Uterus (tissue), 4 donors: ENCODE data around the gene GNA14. TPM values are rescaled to one million over a fixed set of nuclear protein-coding genes. Genes with fewer than 3 reads are reported as not detected.
A peak's percentile ranks its signal among the peaks of the same experiment; 100 is the strongest.

Experiments used
- DNase-seq, 2 donors: peaks; one replicate each; pipeline ENCODE4 v3.0.0-alpha.2; 2019 to 2020
- H3K27ac ChIP-seq, 2 donors: fragments of 200-600 bp; sonication (generic); 1 replicate in 1 of 2; 2 replicates in 1 of 2; pipeline ENCODE4 v1.5.1; 2016 to 2018
- H3K27me3 ChIP-seq, 2 donors: fragments of 200-600 bp; sonication (generic); one replicate each; pipeline ENCODE4 v1.5.1; 2018 to 2019; ENCODE audit warnings: control low read depth in 1 of 2
- H3K36me3 ChIP-seq, 2 donors: fragments of 200-600 bp; sonication (generic); one replicate each; pipeline ENCODE4 v1.5.1; 2019; ENCODE audit warnings: control low read depth in 1 of 2
- H3K4me1 ChIP-seq, 2 donors: fragments of 200-600 bp; sonication (generic); one replicate each; pipeline ENCODE4 v1.5.1; 2018 to 2019; ENCODE audit warnings: control low read depth in 1 of 2
- H3K4me3 ChIP-seq, 2 donors: fragments of 200-600 bp; sonication (generic); 1 replicate in 1 of 2; 2 replicates in 1 of 2; pipeline ENCODE4 v1.5.1; 2018 to 2019; ENCODE audit warnings: mild to moderate bottlenecking in 1 of 2
- H3K9me3 ChIP-seq, 2 donors: fragments of 200-600 bp; sonication (generic); one replicate each; pipeline ENCODE4 v1.5.1; 2019; ENCODE audit warnings: control low read depth in 1 of 2
- POLR2A ChIP-seq, 2 donors: fragments of 450-650 bp; IDR thresholded peaks; one replicate each; pipeline ENCODE4 v1.6.1; 2016; ENCODE audit warnings: antibody characterized with exemption in 2 of 2, mild to moderate bottlenecking in 1 of 2, moderate library complexity in 1 of 2
- intact Hi-C: fragments of 100-400 bp; cut with DNase I; formaldehyde crosslinking; loops from one replicate; pipeline ENCODE4 v1.15.1; 2023; ENCODE audit warnings: low total_unique reads
- total RNA-seq, 4 donors: library from RNA; depleted of rRNA in 3 of 4; stranded (reverse); fragments of >200 nt in 3 of 4; gene quantifications; one replicate each; pipeline versions ENCODE4 v1.1.0 to v1.2.4, GENCODE V29; 2014 to 2023
- TF ChIP-seq, protein P1 (sequence below), 4 experiments: fragments of 200-600 bp in 2 of 4; fragments of 450-650 bp in 2 of 4; sonication (generic) in 2 of 4; IDR thresholded peaks; one replicate each; pipeline ENCODE4 v1.5.1; 2016 to 2019; ENCODE audit warnings: antibody characterized with exemption in 4 of 4, mild to moderate bottlenecking in 2 of 4, moderate library complexity in 1 of 4
- donor health status: DM: yes; HTN: yes; CAD: no.

GNA14 gene
- total RNA-seq, 4 donors from 2014 or later, result 11.3 to 23.6 (median 16.2) TPM

- no peaks in the 10 kb centered on the region for H3K9me3 ChIP-seq
- no peak for DNase-seq
- TF ChIP-seq, protein P1, sequence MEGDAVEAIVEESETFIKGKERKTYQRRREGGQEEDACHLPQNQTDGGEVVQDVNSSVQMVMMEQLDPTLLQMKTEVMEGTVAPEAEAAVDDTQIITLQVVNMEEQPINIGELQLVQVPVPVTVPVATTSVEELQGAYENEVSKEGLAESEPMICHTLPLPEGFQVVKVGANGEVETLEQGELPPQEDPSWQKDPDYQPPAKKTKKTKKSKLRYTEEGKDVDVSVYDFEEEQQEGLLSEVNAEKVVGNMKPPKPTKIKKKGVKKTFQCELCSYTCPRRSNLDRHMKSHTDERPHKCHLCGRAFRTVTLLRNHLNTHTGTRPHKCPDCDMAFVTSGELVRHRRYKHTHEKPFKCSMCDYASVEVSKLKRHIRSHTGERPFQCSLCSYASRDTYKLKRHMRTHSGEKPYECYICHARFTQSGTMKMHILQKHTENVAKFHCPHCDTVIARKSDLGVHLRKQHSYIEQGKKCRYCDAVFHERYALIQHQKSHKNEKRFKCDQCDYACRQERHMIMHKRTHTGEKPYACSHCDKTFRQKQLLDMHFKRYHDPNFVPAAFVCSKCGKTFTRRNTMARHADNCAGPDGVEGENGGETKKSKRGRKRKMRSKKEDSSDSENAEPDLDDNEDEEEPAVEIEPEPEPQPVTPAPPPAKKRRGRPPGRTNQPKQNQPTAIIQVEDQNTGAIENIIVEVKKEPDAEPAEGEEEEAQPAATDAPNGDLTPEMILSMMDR (IDR thresholded peaks at IDR 0.05), result no peak
- no peak for TF ChIP-seq POLR2A (IDR thresholded peaks at IDR 0.05)
- H3K4me3 ChIP-seq, result no peak overlapping the region
- peak overlapping the region; percentile 20 to 40 for H3K27ac ChIP-seq
- H3K36me3 ChIP-seq, result no peaks in the 10 kb centered on the region
- intact Hi-C loops, result no loop called here
- H3K4me1 ChIP-seq, result peaks cover 0 to 9% of the 10 kb centered on the region in 2 donors
- H3K27me3 ChIP-seq, result no peaks in the 10 kb centered on the region
These were observed 65.1 kb downstream of the GNA14 start for GRCh38 chr9:77582961-77583576.

DNA sequence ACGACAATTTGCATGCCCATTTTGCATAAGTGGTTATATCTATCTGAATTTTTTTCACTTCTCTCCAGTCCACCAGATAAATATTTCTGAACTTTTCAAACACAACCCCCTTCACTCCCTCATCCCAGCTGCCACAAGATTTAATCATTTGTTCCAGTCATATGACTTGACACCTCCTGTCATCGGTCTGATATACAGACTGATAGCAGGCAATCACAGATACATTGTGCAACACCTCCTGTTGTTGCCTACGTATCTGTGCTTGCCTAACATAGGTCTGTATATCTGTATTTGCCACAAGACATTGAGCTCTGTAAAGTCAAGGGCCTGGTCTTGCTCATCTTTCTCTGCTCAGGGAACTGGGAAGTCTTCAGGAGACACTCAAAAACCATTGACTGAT lies 65.6 kb downstream of the GNA14 start:
- TF ChIP-seq, protein P1 (IDR thresholded peaks at IDR 0.05), result no peak
- no peak for TF ChIP-seq POLR2A (IDR thresholded peaks at IDR 0.05)
- Histone ChIP-seq H3K36me3 (no peaks in the 10 kb centered on the region), H3K4me1 (peaks cover 0 to 9% of the 10 kb centered on the region in 2 donors), H3K4me3 (no peak overlapping the region), H3K27me3 (no peaks in the 10 kb centered on the region), H3K27ac (peak overlapping the region; percentile 20 to 40), H3K9me3 (no peaks in the 10 kb centered on the region)
- no peak for DNase-seq
- intact Hi-C loops, result no loop called here

GRCh38 chr9:77575785-77576184 lies 72.3 kb downstream of the GNA14 start:
- TF ChIP-seq, protein P1 (IDR thresholded peaks at IDR 0.05), result no peak
- no peak for TF ChIP-seq POLR2A (IDR thresholded peaks at IDR 0.05)
- Histone ChIP-seq H3K27me3 (no peaks in the 10 kb centered on the region), H3K4me3 (no peak overlapping the region), H3K27ac (no peak overlapping the region), H3K4me1 (no peaks in the 10 kb centered on the region), H3K36me3 (no peaks in the 10 kb centered on the region), H3K9me3 (no peaks in the 10 kb centered on the region)
- DNase-seq, result no peak
- intact Hi-C loops, result no loop called here

- Histone ChIP-seq H3K36me3 (no peaks in the 10 kb centered on the region), H3K9me3 (no peaks in the 10 kb centered on the region), H3K27ac (no peak overlapping the region), H3K27me3 (no peaks in the 10 kb centered on the region), H3K4me3 (no peak overlapping the region), H3K4me1 (no peaks in the 10 kb centered on the region)
- intact Hi-C loops, result no loop called here
- no peak for TF ChIP-seq POLR2A (IDR thresholded peaks at IDR 0.05)
- TF ChIP-seq, protein P1 (IDR thresholded peaks at IDR 0.05), result no peak
- no peak for DNase-seq
These were observed 78.8 kb downstream of the GNA14 start for GRCh38 chr9:77569335-77569734.

DNA sequence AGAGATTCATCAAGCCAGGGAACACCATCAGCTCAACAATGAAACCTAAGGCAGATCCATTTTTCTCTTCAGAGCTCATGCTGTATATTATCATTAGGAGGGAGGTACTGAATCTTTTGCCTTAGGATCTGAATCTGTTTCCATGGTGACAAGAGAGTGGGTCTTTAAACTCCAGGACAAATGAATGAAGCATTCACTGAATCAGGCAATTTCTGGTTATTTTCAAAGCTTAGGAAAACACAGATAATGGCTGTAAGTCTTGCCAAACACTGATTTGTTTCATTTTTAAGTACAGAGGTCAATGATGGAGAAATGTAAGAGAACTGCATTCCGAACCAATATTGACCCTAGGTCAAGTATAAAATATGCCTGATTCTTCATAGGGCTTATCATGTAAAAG lies 84.9 kb downstream of the GNA14 start:
- no peaks in the 10 kb centered on the region for H3K27me3 ChIP-seq
- H3K9me3 ChIP-seq, result no peaks in the 10 kb centered on the region
- TF ChIP-seq, protein P1 (IDR thresholded peaks at IDR 0.05), result no peak
- no peak for TF ChIP-seq POLR2A (IDR thresholded peaks at IDR 0.05)
- no peak overlapping the region for H3K4me3 ChIP-seq
- peak overlapping the region in 1 of 2 donors; percentile 22 for H3K27ac ChIP-seq
- H3K36me3 ChIP-seq, result no peaks in the 10 kb centered on the region
- no peaks in the 10 kb centered on the region for H3K4me1 ChIP-seq
- intact Hi-C loops, result no loop called here
- DNase-seq, result no peak
